ENCODE results near the gene HIPK1. TPM values are rescaled to one million over a fixed set of nuclear protein-coding genes. Genes with fewer than 3 reads are reported as not detected.

HIPK1 gene
- total RNA-seq, 2 experiments from 2014 or later: 20.4 to 52.6 TPM

DNA sequence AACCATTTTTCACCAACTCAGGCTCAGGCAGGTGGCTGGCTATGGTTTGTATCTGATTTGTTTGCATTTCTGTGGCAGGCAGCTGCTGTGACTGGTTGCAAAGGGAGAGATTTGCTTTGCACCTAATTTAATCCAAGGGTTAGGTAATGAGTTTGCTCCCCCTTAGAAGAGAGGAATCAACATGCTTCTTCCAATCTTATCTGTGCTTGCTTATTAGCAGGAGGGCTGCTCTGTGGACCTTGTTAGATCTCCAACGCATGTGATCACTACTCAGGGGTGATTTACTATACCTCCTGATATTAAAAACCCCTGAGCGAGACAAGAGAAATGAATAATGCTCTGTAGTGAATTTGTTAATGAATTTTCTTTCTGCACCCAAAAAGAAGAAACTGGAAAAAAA, 70.7 kb downstream of the HIPK1 start:
- no peak for DNase-seq (ENCODE audit: low spot score)
- Histone ChIP-seq H3K9me3 (ENCODE audit: low read length) (peaks cover 14% of the 10 kb centered on the region; the same call in 1 of the 2 replicates), H2AFZ (ENCODE audit: low read length) (no peak overlapping the region), H3K9me2 (ENCODE audit: insufficient read depth, low read length) (no peaks in the 10 kb centered on the region), H3K4me3 (ENCODE audit: low read depth, low read length, poor library complexity, severe bottlenecking) (no peak overlapping the region), H4K20me1 (ENCODE audit: insufficient read depth, low read length) (no peaks in the 10 kb centered on the region), H3K4me1 (ENCODE audit: insufficient read depth, low read length, poor library complexity, severe bottlenecking) (no peaks in the 10 kb centered on the region), H3K79me2 (ENCODE audit: insufficient read depth, low read depth, low read length) (no peaks in the 10 kb centered on the region), H3K36me3 (ENCODE audit: insufficient read depth, low read length) (no peaks in the 10 kb centered on the region), H3K27ac (ENCODE audit: low read depth, low read length, poor library complexity, severe bottlenecking) (no peak overlapping the region), H3K4me2 (ENCODE audit: low read length) (no peak overlapping the region)
- ChIA-PET POLR2A (no interaction called here), CTCF (ENCODE audit: unreplicated experiment) (no interaction called here)
- no peak for TF ChIP-seq EZH2phosphoT487 (IDR thresholded peaks at IDR 0.05; ENCODE audit: borderline replicate concordance, low read depth, low read length)
- TF ChIP-seq, protein P1, sequence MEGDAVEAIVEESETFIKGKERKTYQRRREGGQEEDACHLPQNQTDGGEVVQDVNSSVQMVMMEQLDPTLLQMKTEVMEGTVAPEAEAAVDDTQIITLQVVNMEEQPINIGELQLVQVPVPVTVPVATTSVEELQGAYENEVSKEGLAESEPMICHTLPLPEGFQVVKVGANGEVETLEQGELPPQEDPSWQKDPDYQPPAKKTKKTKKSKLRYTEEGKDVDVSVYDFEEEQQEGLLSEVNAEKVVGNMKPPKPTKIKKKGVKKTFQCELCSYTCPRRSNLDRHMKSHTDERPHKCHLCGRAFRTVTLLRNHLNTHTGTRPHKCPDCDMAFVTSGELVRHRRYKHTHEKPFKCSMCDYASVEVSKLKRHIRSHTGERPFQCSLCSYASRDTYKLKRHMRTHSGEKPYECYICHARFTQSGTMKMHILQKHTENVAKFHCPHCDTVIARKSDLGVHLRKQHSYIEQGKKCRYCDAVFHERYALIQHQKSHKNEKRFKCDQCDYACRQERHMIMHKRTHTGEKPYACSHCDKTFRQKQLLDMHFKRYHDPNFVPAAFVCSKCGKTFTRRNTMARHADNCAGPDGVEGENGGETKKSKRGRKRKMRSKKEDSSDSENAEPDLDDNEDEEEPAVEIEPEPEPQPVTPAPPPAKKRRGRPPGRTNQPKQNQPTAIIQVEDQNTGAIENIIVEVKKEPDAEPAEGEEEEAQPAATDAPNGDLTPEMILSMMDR (conservative IDR thresholded peaks at IDR 0.05; ENCODE audit: low read length): no peak
- intact Hi-C loops (cut with micrococcal nuclease; ENCODE audit: unreplicated experiment): no loop called here
- no TSS peak for BruUV-seq (replicated peaks)

DNA sequence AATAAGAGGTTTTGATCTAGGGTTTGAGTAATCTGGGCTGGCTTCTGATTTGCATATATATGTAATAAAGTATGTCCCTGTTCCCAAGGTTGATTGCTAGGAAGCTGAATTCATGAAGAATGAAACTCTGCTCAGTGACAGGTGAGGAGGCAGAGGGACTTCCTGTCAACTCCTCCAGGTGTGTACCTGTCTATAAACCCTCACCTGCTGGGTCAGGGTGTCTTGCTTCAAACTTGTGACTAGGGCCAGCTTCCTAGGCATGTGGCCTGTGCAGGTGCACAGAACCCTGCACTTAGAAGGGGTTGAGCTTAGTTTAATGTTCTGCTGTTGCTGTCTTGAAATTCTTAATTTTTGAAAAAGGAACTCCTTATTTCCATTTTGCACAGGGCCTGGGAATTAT, 71.3 kb downstream of the HIPK1 start:
- H3K27ac ChIP-seq (ENCODE audit: low read depth, low read length, poor library complexity, severe bottlenecking): no peak overlapping the region
- no peak overlapping the region for H3K4me3 ChIP-seq (ENCODE audit: low read depth, low read length, poor library complexity, severe bottlenecking)
- H3K4me1 ChIP-seq (ENCODE audit: insufficient read depth, low read length, poor library complexity, severe bottlenecking): no peaks in the 10 kb centered on the region
- intact Hi-C loops (cut with micrococcal nuclease; ENCODE audit: unreplicated experiment): no loop called here
- no peaks in the 10 kb centered on the region for H3K9me2 ChIP-seq (ENCODE audit: insufficient read depth, low read length)
- H4K20me1 ChIP-seq (ENCODE audit: insufficient read depth, low read length): no peaks in the 10 kb centered on the region
- no peaks in the 10 kb centered on the region for H3K79me2 ChIP-seq (ENCODE audit: insufficient read depth, low read depth, low read length)
- peaks cover 11% of the 10 kb centered on the region; the same call in 1 of the 2 replicates for H3K9me3 ChIP-seq (ENCODE audit: low read length)
- TF ChIP-seq, protein P1 (conservative IDR thresholded peaks at IDR 0.05; ENCODE audit: low read length): no peak
- no peak for TF ChIP-seq EZH2phosphoT487 (IDR thresholded peaks at IDR 0.05; ENCODE audit: borderline replicate concordance, low read depth, low read length)
- no peak overlapping the region for H3K4me2 ChIP-seq (ENCODE audit: low read length)
- H3K36me3 ChIP-seq (ENCODE audit: insufficient read depth, low read length): no peaks in the 10 kb centered on the region
- ChIA-PET POLR2A (no interaction called here), CTCF (ENCODE audit: unreplicated experiment) (no interaction called here)
- BruUV-seq (replicated peaks): no TSS peak
- DNase-seq (ENCODE audit: low spot score): no peak
- H2AFZ ChIP-seq (ENCODE audit: low read length): no peak overlapping the region

DNA sequence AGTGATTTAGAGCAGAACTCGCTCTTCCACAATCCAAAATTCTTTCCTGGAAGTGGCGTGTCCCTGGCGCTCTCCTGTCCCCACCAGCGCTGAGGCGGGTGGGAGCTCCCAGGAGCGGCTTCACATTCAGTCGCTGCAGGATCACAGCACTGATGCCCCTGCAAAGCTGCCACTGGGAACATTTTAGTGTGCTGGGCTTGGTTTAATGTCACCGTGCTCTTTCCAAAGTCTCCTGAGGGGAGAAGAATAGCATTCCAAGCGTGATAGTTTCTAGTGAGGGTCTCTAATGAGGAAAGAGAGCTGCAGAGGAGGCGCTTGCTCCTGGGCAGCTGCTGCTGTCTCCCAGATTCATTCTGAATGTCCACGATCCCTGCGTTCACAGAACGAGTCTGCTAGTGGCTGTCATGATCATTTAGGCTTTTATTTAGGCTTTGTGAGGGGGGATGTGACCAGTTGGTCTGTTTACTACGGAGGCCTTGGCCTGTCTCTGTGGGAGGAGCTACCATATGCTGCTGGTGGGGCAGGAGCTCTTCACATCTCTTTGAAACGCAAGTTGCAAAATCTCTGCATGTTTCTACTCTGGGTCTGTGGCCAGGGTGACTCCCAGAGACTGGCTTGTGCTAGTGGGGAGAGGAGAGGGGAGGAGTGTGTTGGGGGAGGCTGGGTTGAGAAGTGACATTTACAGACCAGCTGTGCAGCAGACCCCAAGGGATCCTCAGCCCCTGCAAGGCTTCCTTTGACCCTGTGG, 73.5 kb downstream of the HIPK1 start:
- POLR2A ChIA-PET: interaction anchor here (0.7 kb wide), 1 partner anchor 776 kb away, joined by 3 read pairs; no protein-coding TSS in a partner anchor
- DNase-seq (ENCODE audit: low spot score): no peak
- CTCF ChIA-PET (ENCODE audit: unreplicated experiment): no interaction called here
- Histone ChIP-seq H3K36me3 (ENCODE audit: insufficient read depth, low read length) (no peaks in the 10 kb centered on the region), H3K9me2 (ENCODE audit: insufficient read depth, low read length) (no peaks in the 10 kb centered on the region), H3K4me1 (ENCODE audit: insufficient read depth, low read length, poor library complexity, severe bottlenecking) (no peaks in the 10 kb centered on the region), H3K4me2 (ENCODE audit: low read length) (no peak overlapping the region), H3K4me3 (ENCODE audit: low read depth, low read length, poor library complexity, severe bottlenecking) (no peak overlapping the region), H3K9me3 (ENCODE audit: low read length) (no peaks in the 10 kb centered on the region), H4K20me1 (ENCODE audit: insufficient read depth, low read length) (no peaks in the 10 kb centered on the region), H2AFZ (ENCODE audit: low read length) (no peak overlapping the region), H3K79me2 (ENCODE audit: insufficient read depth, low read depth, low read length) (no peaks in the 10 kb centered on the region), H3K27ac (ENCODE audit: low read depth, low read length, poor library complexity, severe bottlenecking) (no peak overlapping the region)
- TF ChIP-seq, protein P1 (conservative IDR thresholded peaks at IDR 0.05; ENCODE audit: low read length): no peak
- no peak for TF ChIP-seq EZH2phosphoT487 (IDR thresholded peaks at IDR 0.05; ENCODE audit: borderline replicate concordance, low read depth, low read length)
- intact Hi-C loops (cut with micrococcal nuclease; ENCODE audit: unreplicated experiment): no loop called here
- BruUV-seq (replicated peaks): no TSS peak

Data from OCI-LY7 (cell line).